HepG2 (cell line): ENCODE measurements around the gene COQ4. TPM values are rescaled to one million over a fixed set of nuclear protein-coding genes. Genes with fewer than 3 reads are reported as not detected.

ENCODE experiments used
- FOXO1 ChIP-seq: sonication (generic); formaldehyde crosslinking; IDR thresholded peaks from 2 replicates; pipeline ENCODE4 v1.4.0; 2020; ENCODE audit warnings: missing genetic modification reagents
- KAT2B ChIP-seq: fragments of 150-350 bp; IDR thresholded peaks from 2 replicates; pipeline ENCODE4 v1.6.1; 2014; ENCODE audit warnings: low read depth, low read length, borderline replicate concordance
- POGZ ChIP-seq: sonication (generic); formaldehyde crosslinking; IDR thresholded peaks from 2 replicates; pipeline ENCODE4 v1.4.0; 2020; ENCODE audit warnings: mild to moderate bottlenecking, missing genetic modification reagents
- PRDM15 ChIP-seq: sonication (generic); formaldehyde crosslinking; IDR thresholded peaks from 2 replicates; pipeline ENCODE4 v1.4.0; 2020; ENCODE audit warnings: missing genetic modification reagents
- SP2 ChIP-seq: sonication (generic); formaldehyde crosslinking; IDR thresholded peaks from 2 replicates; pipeline ENCODE4 v1.5.1; 2020; ENCODE audit warnings: mild to moderate bottlenecking, missing genetic modification reagents
- SRSF9 ChIP-seq: fragments of 200-400 bp; formaldehyde crosslinking; IDR thresholded peaks from 2 replicates; pipeline ENCODE4 v1.6.1; 2018; ENCODE audit warnings: borderline replicate concordance, mild to moderate bottlenecking, low read depth, low read length; ENCODE audit not compliant: insufficient read depth, poor library complexity, severe bottlenecking
- TERF1 ChIP-seq: sonication (generic); formaldehyde crosslinking; IDR thresholded peaks from 2 replicates; pipeline ENCODE4 v1.8.0; 2022; ENCODE audit warnings: mild to moderate bottlenecking, missing genetic modification reagents, moderate library complexity
- YEATS2 ChIP-seq: sonication (generic); formaldehyde crosslinking; IDR thresholded peaks from 2 replicates; pipeline ENCODE4 v1.4.0; 2020; ENCODE audit warnings: missing genetic modification reagents, borderline replicate concordance
- ZBTB26 ChIP-seq: IDR thresholded peaks from 2 replicates; pipeline ENCODE4 v1.6.1; 2016; ENCODE audit warnings: missing compliant biosample characterization, missing genetic modification reagents, borderline replicate concordance
- ZKSCAN8 ChIP-seq: IDR thresholded peaks from 2 replicates; pipeline ENCODE4 v1.6.1; 2016; ENCODE audit warnings: borderline replicate concordance, missing genetic modification reagents, missing compliant biosample characterization
- ZNF3 ChIP-seq: IDR thresholded peaks from 2 replicates; pipeline ENCODE4 v1.7.0; 2017; ENCODE audit warnings: inconsistent platforms
- ZNF33B ChIP-seq: sonication (generic); formaldehyde crosslinking; IDR thresholded peaks from 2 replicates; pipeline ENCODE4 v1.5.1; 2020; ENCODE audit warnings: mild to moderate bottlenecking, missing genetic modification reagents
- ZNF367 ChIP-seq: sonication (generic); formaldehyde crosslinking; IDR thresholded peaks from 2 replicates; pipeline ENCODE4 v1.4.0; 2020; ENCODE audit warnings: missing genetic modification reagents, borderline replicate concordance
- ZNF383 ChIP-seq: sonication (generic); formaldehyde crosslinking; IDR thresholded peaks from 2 replicates; pipeline ENCODE4 v1.4.0; 2020; ENCODE audit warnings: missing genetic modification reagents, mild to moderate bottlenecking, borderline replicate concordance
- ZNF737 ChIP-seq: sonication (generic); formaldehyde crosslinking; IDR thresholded peaks from 2 replicates; pipeline ENCODE4 v1.5.0; 2020; ENCODE audit warnings: missing genetic modification reagents, mild to moderate bottlenecking, borderline replicate concordance
- ZNF772 ChIP-seq: sonication (generic); formaldehyde crosslinking; IDR thresholded peaks from 2 replicates; pipeline ENCODE4 v1.5.0; 2020; ENCODE audit warnings: mild to moderate bottlenecking, missing genetic modification reagents
- polyA plus RNA-seq, 8 experiments: library from polyadenylated mRNA; depleted of rRNA in 3 of 8; stranded (reverse) in 7 of 8; unstranded in 1 of 8; fragments of >200 nt; fragmentation: Illumina TruSeq in 4 of 8; extraction: Trizol in 4 of 8; gene quantifications; 2 replicates each; pipeline versions ENCODE4 v1.2.1 to v1.2.3, GENCODE V29; 2011 to 2016; ENCODE audit warnings: low read depth in 4 of 8, missing spikeins in 1 of 8, mixed read lengths in 1 of 8; ENCODE audit not compliant: insufficient read depth in 1 of 8
- total RNA-seq, 5 experiments: library from RNA; depleted of rRNA; stranded (reverse); fragments of >200 nt; fragmentation: Illumina TruSeq; extraction: Trizol; gene quantifications; 2 replicates each; pipeline ENCODE4 v1.2.3, GENCODE V29; 2016; ENCODE audit warnings: low read depth in 1 of 5
- TF ChIP-seq, protein P1 (sequence below): IDR thresholded peaks from 2 replicates; pipeline ENCODE4 v1.4.0; 2020; ENCODE audit warnings: mild to moderate bottlenecking, missing genetic modification reagents

COQ4 gene
- total and polyA plus RNA-seq, 2 of the 13 experiments (the other 11 are each of a cell fraction or from before 2014, with no cell fraction given) = 26.1 to 36.0 TPM

- TF ChIP-seq PRDM15 (CRISPR knock-in tag) (no peak), ZNF3 (no peak), ZNF383 (CRISPR knock-in tag) (no peak), SP2 (CRISPR knock-in tag) (peak; percentile 66), YEATS2 (CRISPR knock-in tag) (peak; percentile 95), ZKSCAN8 (CRISPR knock-in tag) (peak; percentile 54; the same call in 1 of the 2 replicates), KAT2B (no peak), ZNF737 (CRISPR knock-in tag) (no peak), ZBTB26 (0 out of 2 replicates have a peak, but pooled peaks have one; percentile 33), TERF1 (no peak), FOXO1 (CRISPR knock-in tag) (no peak; the same call in 1 of the 2 replicates), POGZ (CRISPR knock-in tag) (peak; percentile 60; the same call in 1 of the 2 replicates), ZNF367 (no peak; the same call in 1 of the 2 replicates), SRSF9 (no peak), ZNF772 (CRISPR knock-in tag) (peak; percentile 87; the same call in 1 of the 2 replicates), ZNF33B (CRISPR knock-in tag) (peak; percentile 60; the same call in 1 of the 2 replicates)
- TF ChIP-seq, protein P1, sequence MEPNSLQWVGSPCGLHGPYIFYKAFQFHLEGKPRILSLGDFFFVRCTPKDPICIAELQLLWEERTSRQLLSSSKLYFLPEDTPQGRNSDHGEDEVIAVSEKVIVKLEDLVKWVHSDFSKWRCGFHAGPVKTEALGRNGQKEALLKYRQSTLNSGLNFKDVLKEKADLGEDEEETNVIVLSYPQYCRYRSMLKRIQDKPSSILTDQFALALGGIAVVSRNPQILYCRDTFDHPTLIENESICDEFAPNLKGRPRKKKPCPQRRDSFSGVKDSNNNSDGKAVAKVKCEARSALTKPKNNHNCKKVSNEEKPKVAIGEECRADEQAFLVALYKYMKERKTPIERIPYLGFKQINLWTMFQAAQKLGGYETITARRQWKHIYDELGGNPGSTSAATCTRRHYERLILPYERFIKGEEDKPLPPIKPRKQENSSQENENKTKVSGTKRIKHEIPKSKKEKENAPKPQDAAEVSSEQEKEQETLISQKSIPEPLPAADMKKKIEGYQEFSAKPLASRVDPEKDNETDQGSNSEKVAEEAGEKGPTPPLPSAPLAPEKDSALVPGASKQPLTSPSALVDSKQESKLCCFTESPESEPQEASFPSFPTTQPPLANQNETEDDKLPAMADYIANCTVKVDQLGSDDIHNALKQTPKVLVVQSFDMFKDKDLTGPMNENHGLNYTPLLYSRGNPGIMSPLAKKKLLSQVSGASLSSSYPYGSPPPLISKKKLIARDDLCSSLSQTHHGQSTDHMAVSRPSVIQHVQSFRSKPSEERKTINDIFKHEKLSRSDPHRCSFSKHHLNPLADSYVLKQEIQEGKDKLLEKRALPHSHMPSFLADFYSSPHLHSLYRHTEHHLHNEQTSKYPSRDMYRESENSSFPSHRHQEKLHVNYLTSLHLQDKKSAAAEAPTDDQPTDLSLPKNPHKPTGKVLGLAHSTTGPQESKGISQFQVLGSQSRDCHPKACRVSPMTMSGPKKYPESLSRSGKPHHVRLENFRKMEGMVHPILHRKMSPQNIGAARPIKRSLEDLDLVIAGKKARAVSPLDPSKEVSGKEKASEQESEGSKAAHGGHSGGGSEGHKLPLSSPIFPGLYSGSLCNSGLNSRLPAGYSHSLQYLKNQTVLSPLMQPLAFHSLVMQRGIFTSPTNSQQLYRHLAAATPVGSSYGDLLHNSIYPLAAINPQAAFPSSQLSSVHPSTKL = peak; percentile 57
Observed at GRCh38 chr9:128322404-128323211, at the start of gene COQ4, which contains the start of gene TRUB2 (continued).
